GM13976 (cell line): ENCODE results near the gene TBC1D16.
"Not testable (repeated sequence)": the region's sequence is repeated elsewhere in the genome, so short reads cannot be mapped to it uniquely, and the experiment has no call there.

Experiments
- DNase-seq: peaks from one replicate; pipeline ENCODE4 v3.0.0; 2012; ENCODE audit warnings: low spot score
- CTCF ChIP-seq: IDR thresholded peaks from 2 replicates; pipeline ENCODE4 v1.5.1; 2012; ENCODE audit warnings: borderline replicate concordance, mild to moderate bottlenecking; ENCODE audit not compliant: insufficient read depth; ENCODE audit errors: extremely low read depth, missing control alignments, control extremely low read depth
- in situ Hi-C: fragments of 300-500 bp; cut with MboI; formaldehyde crosslinking; loops from one replicate; pipeline ENCODE4 v1.12.0; 2022; ENCODE audit warnings: low sequenced_read_pairs, mixed read lengths, inconsistent platforms; ENCODE audit not compliant: unreplicated experiment

TBC1D16 gene

GRCh38 chr17:79956853-79957252, 78.8 kb downstream of the TBC1D16 start:
- TF ChIP-seq CTCF: no peak
- in situ Hi-C loops: no loop called here
- no peak for DNase-seq

GRCh38 chr17:79956441-79956735, 79.3 kb downstream of the TBC1D16 start:
- DNase-seq, in situ Hi-C loops: not testable (repeated sequence)

- no peak for DNase-seq
- in situ Hi-C loops: no loop called here
- TF ChIP-seq CTCF: no peak
Measured at GRCh38 chr17:79955691-79956440, 79.8 kb downstream of the TBC1D16 start.

- TF ChIP-seq CTCF: no peak
- in situ Hi-C loops: no loop called here
- no peak for DNase-seq
Measured at GRCh38 chr17:79955167-79955549, 80.5 kb downstream of the TBC1D16 start.

- in situ Hi-C loops: no loop called here
- no peak for DNase-seq
- TF ChIP-seq CTCF: no peak
Measured at GRCh38 chr17:79954281-79955166, 81.1 kb downstream of the TBC1D16 start.

GRCh38 chr17:79953335-79953734, 82.3 kb downstream of the TBC1D16 start:
- in situ Hi-C loops: no loop called here
- TF ChIP-seq CTCF: no peak
- DNase-seq: no peak

- no peak for TF ChIP-seq CTCF
- no peak for DNase-seq
- in situ Hi-C loops: no loop called here
Measured at GRCh38 chr17:79952901-79953300, 82.8 kb downstream of the TBC1D16 start.
